ENCODE results near the gene TENM4.

- no peak for TF ChIP-seq CTCF (IDR thresholded peaks at IDR 0.05)
- TF ChIP-seq POLR2A (IDR thresholded peaks at IDR 0.05) = no peak
These were observed 611.7 kb downstream of the TENM4 start for GRCh38 chr11:78829146-78829545.

Measured in uterus (tissue), 2 donors.